K562 (cell line): ENCODE measurements around the gene AHCYL2. TPM values are rescaled to one million over a fixed set of nuclear protein-coding genes. Genes with fewer than 3 reads are reported as not detected.

Experiments
- CHAMP1 ChIP-seq: fragments of 450-650 bp; IDR thresholded peaks from 2 replicates; pipeline ENCODE4 v1.6.1; 2016; ENCODE audit warnings: mild to moderate bottlenecking
- MGA ChIP-seq: fragments of 450-650 bp; IDR thresholded peaks from 2 replicates; pipeline ENCODE4 v1.6.1; 2016; ENCODE audit warnings: mild to moderate bottlenecking, moderate library complexity
- RBM22 ChIP-seq: fragments of 200-400 bp; formaldehyde crosslinking; IDR thresholded peaks from 2 replicates; pipeline ENCODE4 v1.6.1; 2018; ENCODE audit warnings: low read length, low read depth; ENCODE audit not compliant: poor library complexity, severe bottlenecking
- ZBTB11 ChIP-seq, 3 experiments: fragments of 200-800 bp in 1 of 3; fragments of 250-450 bp in 1 of 3; fragments of 450-650 bp in 1 of 3; sonication (Bioruptor Pico) in 1 of 3; sonication (Bioruptor generic) in 1 of 3; formaldehyde crosslinking in 1 of 3; IDR thresholded peaks; 2 replicates each; pipeline versions ENCODE4 v1.6.1 to v1.8.0; 2016 to 2022; ENCODE audit warnings: mild to moderate bottlenecking in 2 of 3, missing genetic modification characterization in 2 of 3, missing compliant biosample characterization in 1 of 3, moderate library complexity in 1 of 3
- polyA plus RNA-seq, 8 experiments: library from polyadenylated mRNA; depleted of rRNA in 4 of 8; stranded (reverse) in 5 of 8; unstranded in 3 of 8; fragments of >200 nt; fragmentation: Nextera tagmentation in 2 of 8; fragmentation: Illumina TruSeq in 1 of 8; extraction: Ambion mirVana in 2 of 8; extraction: Trizol in 1 of 8; gene quantifications; 2 replicates each; pipeline versions ENCODE4 v1.2.1 to v1.2.3, GENCODE V29; 2011 to 2014; ENCODE audit warnings: inconsistent platforms in 1 of 8, missing spikeins in 1 of 8
- total RNA-seq, 7 experiments: library from RNA; depleted of rRNA in 6 of 7; stranded (reverse); fragments of >200 nt in 6 of 7; fragmentation: Illumina TruSeq in 2 of 7; extraction: Trizol in 2 of 7; gene quantifications; 2 replicates each; pipeline versions ENCODE4 v1.2.1 to v1.2.3, GENCODE V29; 2011 to 2021; ENCODE audit warnings: low replicate concordance in 1 of 7

AHCYL2 gene
- total and polyA plus RNA-seq, 9 of the 15 experiments (the other 6 are each of a cell fraction or from before 2014, with no cell fraction given) = 0.93 to 10.5 (median 5.2) TPM

- no peak for TF ChIP-seq ZBTB11 (CRISPR knock-in tag; IDR thresholded peaks at IDR 0.05)
- TF ChIP-seq CHAMP1 = no peak
- TF ChIP-seq RBM22 = no peak
- no peak for TF ChIP-seq MGA
Observed at GRCh38 chr7:129188892-129189660, 35.8 kb upstream of the AHCYL2 start (continued).
